GM12875 (cell line): ENCODE measurements around the gene LRRC1.

ENCODE experiments used
- H3K4me3 ChIP-seq: one replicate; pipeline ENCODE4 v1.5.1; 2011; ENCODE audit warnings: low read depth, low read length, control low read depth
- CTCF ChIP-seq: IDR thresholded peaks from 2 replicates; pipeline ENCODE4 v1.5.1; 2011; ENCODE audit warnings: low read depth, mild to moderate bottlenecking, control low read depth, inconsistent platforms, low read length, moderate library complexity, borderline replicate concordance; ENCODE audit not compliant: insufficient read depth

LRRC1 gene

GRCh38 chr6:53845280-53846195, 50.7 kb downstream of the LRRC1 start:
- TF ChIP-seq CTCF: no peak

GRCh38 chr6:53846250-53846649, 51.4 kb downstream of the LRRC1 start:
- no peak for TF ChIP-seq CTCF
- H3K4me3 ChIP-seq: no peak overlapping the region

More at GRCh38 chr6:53845280-53846195, 50.7 kb downstream of the LRRC1 start:
- H3K4me3 ChIP-seq: no peak overlapping the region

- no peak overlapping the region for H3K4me3 ChIP-seq
- no peak for TF ChIP-seq CTCF
These were observed 53.0 kb downstream of the LRRC1 start for GRCh38 chr6:53847796-53848314.

GRCh38 chr6:53850527-53850926, 55.7 kb downstream of the LRRC1 start:
- no peak for TF ChIP-seq CTCF
- H3K4me3 ChIP-seq: no peak overlapping the region

- no peak for TF ChIP-seq CTCF
- H3K4me3 ChIP-seq: no peak overlapping the region
These were observed 56.8 kb downstream of the LRRC1 start for GRCh38 chr6:53851561-53851960.

GRCh38 chr6:53852805-53853204, 58.0 kb downstream of the LRRC1 start:
- no peak overlapping the region for H3K4me3 ChIP-seq
- no peak for TF ChIP-seq CTCF
